ENCODE measurements around the gene AIG1.

Gene AIG1

GRCh38 chr6:143196525-143197225, 136.0 kb downstream of the AIG1 start:
- DNase-seq (ENCODE audit: low read depth), result no peak

GRCh38 chr6:143197377-143197776, 136.7 kb downstream of the AIG1 start:
- no peak for DNase-seq (ENCODE audit: low read depth)

GRCh38 chr6:143198312-143198711, 137.6 kb downstream of the AIG1 start:
- no peak for DNase-seq (ENCODE audit: low read depth)

- no peak for DNase-seq (ENCODE audit: low read depth)
These were observed 138.6 kb downstream of the AIG1 start for GRCh38 chr6:143199291-143199690.

GRCh38 chr6:143200167-143200770, 139.6 kb downstream of the AIG1 start:
- DNase-seq (ENCODE audit: low read depth), result no peak

GRCh38 chr6:143204045-143204444, 143.4 kb downstream of the AIG1 start:
- no peak for DNase-seq (ENCODE audit: low read depth)

- DNase-seq (ENCODE audit: low read depth), result no peak
These were observed 144.4 kb downstream of the AIG1 start for GRCh38 chr6:143205131-143205535.

- DNase-seq (ENCODE audit: low read depth), result no peak
These were observed 144.9 kb downstream of the AIG1 start for GRCh38 chr6:143205585-143205984.

GRCh38 chr6:143205991-143206390, 145.3 kb downstream of the AIG1 start:
- no peak for DNase-seq (ENCODE audit: low read depth)

- DNase-seq (ENCODE audit: low read depth), result no peak
These were observed 145.9 kb downstream of the AIG1 start for GRCh38 chr6:143206550-143206949.

GRCh38 chr6:143210420-143210819, 149.7 kb downstream of the AIG1 start:
- no peak for DNase-seq (ENCODE audit: low read depth)

- no peak for DNase-seq (ENCODE audit: low read depth)
These were observed 153.2 kb downstream of the AIG1 start for GRCh38 chr6:143213859-143214376.

GRCh38 chr6:143215363-143215762, 154.7 kb downstream of the AIG1 start:
- no peak for DNase-seq (ENCODE audit: low read depth)

GRCh38 chr6:143215771-143216170, 155.1 kb downstream of the AIG1 start:
- no peak for DNase-seq (ENCODE audit: low read depth)

- no peak for DNase-seq (ENCODE audit: low read depth)
These were observed 157.5 kb downstream of the AIG1 start for GRCh38 chr6:143218233-143218632.

- no peak for DNase-seq (ENCODE audit: low read depth)
These were observed 161.0 kb downstream of the AIG1 start for GRCh38 chr6:143221698-143222097.

- no peak for DNase-seq (ENCODE audit: low read depth)
These were observed 161.6 kb downstream of the AIG1 start for GRCh38 chr6:143222310-143222709.

GRCh38 chr6:143222801-143223231, 162.1 kb downstream of the AIG1 start:
- DNase-seq (ENCODE audit: low read depth), result no peak

GRCh38 chr6:143223895-143224294, 163.2 kb downstream of the AIG1 start:
- no peak for DNase-seq (ENCODE audit: low read depth)

GRCh38 chr6:143224516-143224915, 163.8 kb downstream of the AIG1 start:
- no peak for DNase-seq (ENCODE audit: low read depth)

GRCh38 chr6:143225929-143226328, 165.2 kb downstream of the AIG1 start:
- no peak for DNase-seq (ENCODE audit: low read depth)

GRCh38 chr6:143227675-143228074, 167.0 kb downstream of the AIG1 start:
- DNase-seq (ENCODE audit: low read depth), result no peak

GRCh38 chr6:143229400-143229799, 168.7 kb downstream of the AIG1 start:
- DNase-seq (ENCODE audit: low read depth), result no peak

- DNase-seq (ENCODE audit: low read depth), result no peak
These were observed 172.2 kb downstream of the AIG1 start for GRCh38 chr6:143232849-143233248.
